GDM1 (cell line): ENCODE data around the gene CTU2.

Experiments
- DNase-seq: peaks from one replicate; lab custom pipeline; 2025; lab: John Stamatoyannopoulos, UW

The CTU2 gene

DNA sequence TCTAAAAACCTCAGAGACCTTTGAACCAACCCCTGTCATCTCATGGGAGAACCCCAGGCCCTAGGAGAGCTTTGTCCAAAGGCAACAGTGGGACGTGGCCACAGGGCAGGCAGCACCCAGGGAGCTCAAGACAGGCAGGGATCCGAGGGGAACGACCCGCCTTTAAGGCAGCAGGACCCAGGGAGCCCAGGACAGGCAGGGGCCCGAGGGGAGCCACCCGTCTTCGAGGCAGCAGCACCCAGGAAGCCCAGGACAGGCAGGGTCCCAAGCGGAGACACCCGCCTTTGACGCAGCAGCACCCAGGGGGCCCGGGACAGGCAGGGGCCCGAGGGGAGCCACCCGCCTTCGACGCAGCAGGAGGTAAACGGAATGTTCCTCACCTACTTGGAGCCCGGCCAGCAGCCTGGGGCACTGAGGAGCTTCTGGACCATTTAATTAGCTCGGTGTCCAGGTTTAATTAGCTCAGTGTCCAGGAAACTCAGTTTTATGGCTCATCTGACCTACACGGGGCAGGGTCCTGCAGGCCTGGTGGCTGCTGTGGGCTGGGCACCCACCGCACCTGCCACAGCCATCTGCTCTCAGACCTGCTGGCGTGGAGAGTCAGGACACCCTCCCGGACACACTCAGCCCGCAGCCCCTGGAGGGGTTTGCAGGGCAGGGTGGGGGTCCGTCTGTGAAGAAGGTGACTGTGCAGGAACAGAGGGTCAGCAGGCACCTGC is 54.3 kb downstream of the CTU2 start:
- no peak for DNase-seq

DNA sequence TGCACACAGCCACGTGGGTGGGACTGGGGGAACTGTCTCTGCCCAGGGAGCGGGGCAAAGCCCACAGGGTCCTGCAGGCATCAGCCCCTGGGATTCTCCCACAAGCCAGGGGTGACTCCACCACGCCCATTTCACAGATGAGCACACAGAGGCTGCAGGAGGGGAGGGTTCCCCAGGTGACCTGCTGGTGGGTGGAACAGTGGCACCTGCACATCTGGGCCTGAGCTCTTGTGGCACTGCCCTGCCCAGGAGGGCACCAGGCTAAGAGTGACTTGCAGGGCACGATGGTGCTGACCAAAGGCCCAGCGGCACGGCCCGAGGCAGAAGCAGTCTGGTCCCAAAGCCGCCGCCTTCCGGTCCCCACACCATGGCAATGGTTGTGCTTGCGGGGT is 54.8 kb downstream of the CTU2 start:
- no peak for DNase-seq

DNA sequence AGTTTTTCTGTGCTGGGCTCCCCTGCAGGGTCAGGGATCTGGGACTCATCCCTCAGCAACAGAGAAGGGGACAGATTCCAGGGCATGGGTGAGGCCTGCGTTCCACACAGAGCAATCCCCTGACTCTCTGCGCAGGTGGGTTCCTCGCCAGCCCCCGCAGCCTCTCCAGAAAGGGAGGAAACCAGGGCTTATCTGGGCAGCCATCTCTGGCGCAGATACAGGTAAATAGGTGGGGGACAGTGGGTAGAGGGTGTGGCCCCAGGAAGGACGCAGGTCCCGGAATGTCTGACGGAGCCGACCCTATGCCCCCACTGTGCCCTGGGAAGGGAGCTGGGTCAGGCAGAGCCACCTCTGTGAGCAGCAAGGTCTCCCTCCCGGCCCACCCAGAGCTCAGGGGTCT is 55.5 kb downstream of the CTU2 start:
- no peak for DNase-seq

- DNase-seq = no peak
These were observed 56.1 kb downstream of the CTU2 start for GRCh38 chr16:88762258-88762870.

DNA sequence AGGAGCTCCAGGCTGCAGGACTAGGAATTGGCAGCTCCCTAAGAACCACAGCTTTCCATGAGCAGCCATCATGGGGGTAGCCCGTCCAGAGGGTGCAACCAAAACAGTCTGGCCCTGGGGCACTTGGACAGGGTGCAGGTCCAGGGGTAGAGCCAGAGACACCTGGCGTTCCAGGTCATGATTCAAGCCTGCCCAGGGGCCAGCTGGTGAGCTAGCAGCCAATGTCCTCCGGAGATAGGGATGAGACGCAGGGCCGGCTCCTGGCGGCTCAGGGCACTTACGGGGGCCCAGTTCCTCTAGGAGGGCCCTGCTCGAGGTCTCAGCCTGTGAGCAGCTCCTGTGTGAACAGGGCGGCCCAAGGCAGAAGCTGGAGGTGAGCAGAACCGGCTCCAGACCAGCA is 56.6 kb downstream of the CTU2 start:
- DNase-seq = no peak

GRCh38 chr16:88763502-88764053 is 57.3 kb downstream of the CTU2 start:
- DNase-seq = no peak

DNA sequence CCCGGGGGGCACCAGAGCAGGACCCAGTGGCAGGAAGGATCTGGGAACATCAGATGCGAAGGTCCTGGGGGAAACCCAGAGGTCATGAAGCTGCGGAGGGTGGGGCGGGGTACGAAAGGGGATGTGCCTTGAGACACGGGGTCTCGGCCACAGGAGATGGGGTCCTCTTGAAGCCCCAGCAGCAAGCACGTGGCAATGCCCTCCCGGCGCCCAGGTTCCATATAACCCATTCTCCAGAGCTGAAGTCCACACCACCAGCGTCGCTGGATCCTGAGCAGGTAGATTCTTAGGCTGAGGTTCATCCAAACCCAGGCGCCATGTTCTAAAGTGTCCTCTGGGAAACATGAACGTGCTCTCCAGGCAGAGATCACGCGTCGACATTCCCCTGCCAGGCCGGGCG is 57.8 kb downstream of the CTU2 start:
- no peak for DNase-seq

GRCh38 chr16:88764913-88765349 is 58.6 kb downstream of the CTU2 start:
- DNase-seq = no peak
